Subcutaneous abdominal adipose tissue (tissue), 5 donors: ENCODE measurements around the gene ZNF629.
A peak's percentile ranks its signal among the peaks of the same experiment; 100 is the strongest.

Experiments used
- H3K27ac ChIP-seq: one replicate; pipeline ENCODE4 v1.7.0; 2013; ENCODE audit warnings: low read depth, mild to moderate bottlenecking, inconsistent platforms, low read length, moderate library complexity
- H3K27me3 ChIP-seq, 5 donors: one replicate each; pipeline ENCODE4 v1.7.0; 2013; ENCODE audit warnings: low read length in 5 of 5, inconsistent platforms in 1 of 5; ENCODE audit not compliant: control insufficient read depth in 5 of 5, insufficient read depth in 4 of 5
- H3K36me3 ChIP-seq, 5 donors: one replicate each; pipeline ENCODE4 v1.7.0; 2013; ENCODE audit warnings: low read length in 5 of 5; ENCODE audit not compliant: control insufficient read depth in 5 of 5, insufficient read depth in 5 of 5
- H3K4me1 ChIP-seq, 5 donors: one replicate each; pipeline ENCODE4 v1.7.0; 2013; ENCODE audit warnings: low read length in 5 of 5, mild to moderate bottlenecking in 3 of 5, moderate library complexity in 1 of 5; ENCODE audit not compliant: control insufficient read depth in 5 of 5, insufficient read depth in 5 of 5
- H3K4me3 ChIP-seq, 5 donors: one replicate each; pipeline ENCODE4 v1.7.0; 2013; ENCODE audit warnings: low read length in 5 of 5, low read depth in 1 of 5
- H3K9ac ChIP-seq, 5 donors: one replicate each; pipeline ENCODE4 v1.7.0; 2013; ENCODE audit warnings: low read length in 5 of 5, mild to moderate bottlenecking in 4 of 5, moderate library complexity in 3 of 5
- H3K9me3 ChIP-seq, 5 donors: one replicate each; pipeline ENCODE4 v1.7.0; 2013; ENCODE audit warnings: low read length in 5 of 5; ENCODE audit not compliant: control insufficient read depth in 5 of 5
- donor health status: healthy.
- donor health status: healthy.
- donor health status: healthy.
- donor health status: healthy.
- donor health status: healthy.

The ZNF629 gene

GRCh38 chr16:30787613-30788378 lies 791 bp upstream of the ZNF629 start:
- Histone ChIP-seq H3K27ac (peak overlapping the region; percentile 75), H3K36me3 (peaks cover 0 to 14% (median 12%) of the 10 kb centered on the region in 5 donors), H3K27me3 (no peaks in the 10 kb centered on the region), H3K9me3 (no peaks in the 10 kb centered on the region), H3K9ac (peak overlapping the region; percentile 88 to 93 (median 93)), H3K4me1 (peaks cover 4 to 30% (median 23%) of the 10 kb centered on the region in 5 donors), H3K4me3 (peak overlapping the region; percentile 80 to 91 (median 86))

GRCh38 chr16:30786115-30786935 lies 680 bp downstream of the ZNF629 start:
- H3K4me3 ChIP-seq: peak overlapping the region; percentile 61 to 91 (median 86)
- peak overlapping the region; percentile 48 to 93 (median 88) for H3K9ac ChIP-seq
- H3K27ac ChIP-seq: peak overlapping the region; percentile 75
- H3K9me3 ChIP-seq: no peaks in the 10 kb centered on the region
- H3K27me3 ChIP-seq: no peaks in the 10 kb centered on the region
- peaks cover 0 to 26% (median 25%) of the 10 kb centered on the region in 5 donors for H3K36me3 ChIP-seq
- peaks cover 4 to 30% (median 23%) of the 10 kb centered on the region in 5 donors for H3K4me1 ChIP-seq

GRCh38 chr16:30785126-30786106 lies 1.6 kb downstream of the ZNF629 start:
- H3K9ac ChIP-seq: peak overlapping the region; percentile 48 to 79 (median 74)
- H3K9me3 ChIP-seq: no peaks in the 10 kb centered on the region
- H3K4me3 ChIP-seq: peak overlapping the region; percentile 60 to 91 (median 83)
- H3K27me3 ChIP-seq: no peaks in the 10 kb centered on the region
- H3K4me1 ChIP-seq: peaks cover 4 to 30% (median 23%) of the 10 kb centered on the region in 5 donors
- peaks cover 0 to 28% (median 26%) of the 10 kb centered on the region in 5 donors for H3K36me3 ChIP-seq
- no peak overlapping the region for H3K27ac ChIP-seq

- H3K9me3 ChIP-seq: no peaks in the 10 kb centered on the region
Measured at GRCh38 chr16:30784215-30784614, 2.8 kb downstream of the ZNF629 start.

GRCh38 chr16:30783280-30784109 lies 3.5 kb downstream of the ZNF629 start:
- H3K36me3 ChIP-seq: peaks cover 0 to 30% (median 29%) of the 10 kb centered on the region in 5 donors
- H3K9ac ChIP-seq: no peak overlapping the region
- H3K9me3 ChIP-seq: no peaks in the 10 kb centered on the region
- H3K27ac ChIP-seq: no peak overlapping the region
- peaks cover 6 to 36% (median 29%) of the 10 kb centered on the region in 5 donors for H3K4me1 ChIP-seq
- no peak overlapping the region for H3K4me3 ChIP-seq
- no peaks in the 10 kb centered on the region for H3K27me3 ChIP-seq

More at GRCh38 chr16:30784215-30784614, 2.8 kb downstream of the ZNF629 start:
- Histone ChIP-seq H3K4me3 (no peak overlapping the region), H3K27ac (no peak overlapping the region), H3K9ac (no peak overlapping the region), H3K4me1 (peaks cover 4 to 30% (median 23%) of the 10 kb centered on the region in 5 donors), H3K36me3 (peaks cover 0 to 30% (median 29%) of the 10 kb centered on the region in 5 donors), H3K27me3 (no peaks in the 10 kb centered on the region)

GRCh38 chr16:30782486-30783279 lies 4.3 kb downstream of the ZNF629 start:
- no peak overlapping the region for H3K9ac ChIP-seq
- no peak overlapping the region for H3K27ac ChIP-seq
- peaks cover 0 to 30% (median 29%) of the 10 kb centered on the region in 5 donors for H3K36me3 ChIP-seq
- H3K27me3 ChIP-seq: no peaks in the 10 kb centered on the region
- peaks cover 10 to 36% (median 33%) of the 10 kb centered on the region in 5 donors for H3K4me1 ChIP-seq
- no peak overlapping the region for H3K4me3 ChIP-seq
- H3K9me3 ChIP-seq: no peaks in the 10 kb centered on the region

- H3K9me3 ChIP-seq: no peaks in the 10 kb centered on the region
- peaks cover 10 to 40% (median 31%) of the 10 kb centered on the region in 5 donors for H3K4me1 ChIP-seq
- no peak overlapping the region for H3K4me3 ChIP-seq
- H3K36me3 ChIP-seq: peaks cover 0 to 30% (median 28%) of the 10 kb centered on the region in 5 donors
- no peaks in the 10 kb centered on the region for H3K27me3 ChIP-seq
- H3K9ac ChIP-seq: peak overlapping the region in 1 of 5 donors; percentile 13
- no peak overlapping the region for H3K27ac ChIP-seq
Measured at GRCh38 chr16:30780549-30780948, 6.5 kb downstream of the ZNF629 start.

- no peak overlapping the region for H3K9ac ChIP-seq
- H3K27me3 ChIP-seq: no peaks in the 10 kb centered on the region
- no peaks in the 10 kb centered on the region for H3K9me3 ChIP-seq
- H3K4me1 ChIP-seq: peaks cover 10 to 44% (median 35%) of the 10 kb centered on the region in 5 donors
- peak overlapping the region; percentile 16 for H3K27ac ChIP-seq
- H3K36me3 ChIP-seq: peaks cover 0 to 30% (median 26%) of the 10 kb centered on the region in 5 donors
- no peak overlapping the region for H3K4me3 ChIP-seq
Measured at GRCh38 chr16:30780021-30780420, 7.0 kb downstream of the ZNF629 start.
